ENCODE measurements around the gene LRRC10B. TPM values are rescaled to one million over a fixed set of nuclear protein-coding genes. Genes with fewer than 3 reads are reported as not detected.

LRRC10B gene
- total RNA-seq, 1 experiment from 2014 or later: 1.1 TPM

- H3K27me3 ChIP-seq (ENCODE audit: insufficient read depth, low read depth): peaks cover 28% of the 10 kb centered on the region
- H3K27ac ChIP-seq: no peak overlapping the region
- BruUV-seq (replicated peaks): no TSS peak
- H3K4me2 ChIP-seq: no peak overlapping the region
- no peak for DNase-seq
- intact Hi-C loops (cut with micrococcal nuclease; ENCODE audit: unreplicated experiment): loop anchor here (10.0 kb wide), 1 partner anchor 177 kb away; the partner anchor contains the start of genes DDB1 and TKFC
- H3K9me3 ChIP-seq (ENCODE audit: insufficient read depth, low read depth): no peaks in the 10 kb centered on the region
- ChIA-PET POLR2A (ENCODE audit: unreplicated experiment) (interaction anchor here (0.7 kb wide), 1 partner anchor 83 kb away, joined by 5 read pairs; no protein-coding TSS in a partner anchor), CTCF (no interaction called here)
- no peaks in the 10 kb centered on the region for H4K20me1 ChIP-seq (ENCODE audit: insufficient read depth)
- no peak overlapping the region for H3K4me3 ChIP-seq
- H3K36me3 ChIP-seq (ENCODE audit: low read depth): no peaks in the 10 kb centered on the region
- H3K9me2 ChIP-seq (ENCODE audit: insufficient read depth): no peaks in the 10 kb centered on the region
- no peak for TF ChIP-seq CTCF (conservative IDR thresholded peaks at IDR 0.05)
- TF ChIP-seq EZH2 (IDR thresholded peaks at IDR 0.05; ENCODE audit: low read depth): no peak
- H3K4me1 ChIP-seq (replicated peaks; ENCODE audit: insufficient read depth): peaks cover 30% of the 10 kb centered on the region
- H3F3A ChIP-seq (ENCODE audit: insufficient read depth, low read depth): peaks cover 18% of the 10 kb centered on the region
- no peak overlapping the region for H2AFZ ChIP-seq
- H3K79me2 ChIP-seq (ENCODE audit: low read depth): no peaks in the 10 kb centered on the region
Observed at GRCh38 chr11:61511383-61511782, 2.8 kb downstream of the LRRC10B start.

- Histone ChIP-seq H3K79me2 (ENCODE audit: low read depth) (no peaks in the 10 kb centered on the region), H4K20me1 (ENCODE audit: insufficient read depth) (no peaks in the 10 kb centered on the region), H3K27me3 (ENCODE audit: insufficient read depth, low read depth) (peaks cover 25% of the 10 kb centered on the region), H3K9me2 (ENCODE audit: insufficient read depth) (no peaks in the 10 kb centered on the region), H2AFZ (no peak overlapping the region), H3K9me3 (ENCODE audit: insufficient read depth, low read depth) (no peaks in the 10 kb centered on the region), H3K27ac (no peak overlapping the region), H3K4me3 (no peak overlapping the region), H3K4me2 (peak overlapping the region; percentile 58; the same call in 1 of the 2 replicates), H3F3A (ENCODE audit: insufficient read depth, low read depth) (peaks cover 18% of the 10 kb centered on the region), H3K4me1 (replicated peaks; ENCODE audit: insufficient read depth) (peaks cover 30% of the 10 kb centered on the region), H3K36me3 (ENCODE audit: low read depth) (no peaks in the 10 kb centered on the region)
- no TSS peak for BruUV-seq (replicated peaks)
- intact Hi-C loops (cut with micrococcal nuclease; ENCODE audit: unreplicated experiment): loop anchor here (10.0 kb wide), 1 partner anchor 178 kb away; the partner anchor contains the start of genes DDB1 and TKFC
- no peak for TF ChIP-seq EZH2 (IDR thresholded peaks at IDR 0.05; ENCODE audit: low read depth)
- no peak for TF ChIP-seq CTCF (conservative IDR thresholded peaks at IDR 0.05)
- POLR2A ChIA-PET (ENCODE audit: unreplicated experiment): interaction anchor here (0.6 kb wide), 1 partner anchor 759 kb away, joined by 3 read pairs; no protein-coding TSS in a partner anchor
- DNase-seq: no peak
- CTCF ChIA-PET: interaction anchor here (0.6 to 1.1 kb wide), 3 partner anchors 11 to 40 kb away, joined by 4 to 12 read pairs (median 5); no protein-coding TSS in a partner anchor
Observed at GRCh38 chr11:61512435-61512834, 3.9 kb downstream of the LRRC10B start.

GRCh38 chr11:61513143-61513765, 4.7 kb downstream of the LRRC10B start:
- H3K27me3 ChIP-seq (ENCODE audit: insufficient read depth, low read depth): peaks cover 17% of the 10 kb centered on the region
- H3K36me3 ChIP-seq (ENCODE audit: low read depth): no peaks in the 10 kb centered on the region
- no peak overlapping the region for H3K4me3 ChIP-seq
- no peaks in the 10 kb centered on the region for H3K9me2 ChIP-seq (ENCODE audit: insufficient read depth)
- no peak for TF ChIP-seq EZH2 (IDR thresholded peaks at IDR 0.05; ENCODE audit: low read depth)
- no peak for TF ChIP-seq CTCF (conservative IDR thresholded peaks at IDR 0.05)
- ChIA-PET POLR2A (ENCODE audit: unreplicated experiment) (interaction anchor here (0.5 to 1.1 kb wide), 5 partner anchors 25 to 760 kb away, joined by 3 to 4 read pairs (median 4); no protein-coding TSS in a partner anchor), CTCF (interaction anchor here (0.6 to 1.8 kb wide), 10 partner anchors 11 to 578 kb away, joined by 3 to 13 read pairs (median 4); no protein-coding TSS in a partner anchor)
- H3K79me2 ChIP-seq (ENCODE audit: low read depth): no peaks in the 10 kb centered on the region
- H3K4me1 ChIP-seq (replicated peaks; ENCODE audit: insufficient read depth): peaks cover 30% of the 10 kb centered on the region
- no peak overlapping the region for H2AFZ ChIP-seq
- H3K27ac ChIP-seq: 0 out of 2 replicates have a peak overlapping the region, but pooled peaks have one; percentile 10
- H4K20me1 ChIP-seq (ENCODE audit: insufficient read depth): no peaks in the 10 kb centered on the region
- intact Hi-C loops (cut with micrococcal nuclease; ENCODE audit: unreplicated experiment): loop anchor here (10.0 kb wide), 1 partner anchor 178 kb away; the partner anchor contains the start of genes DDB1 and TKFC
- DNase-seq: peak; percentile 70 to 77
- no peaks in the 10 kb centered on the region for H3K9me3 ChIP-seq (ENCODE audit: insufficient read depth, low read depth)
- H3F3A ChIP-seq (ENCODE audit: insufficient read depth, low read depth): peaks cover 18% of the 10 kb centered on the region
- peak overlapping the region; percentile 58 for H3K4me2 ChIP-seq
- BruUV-seq (replicated peaks): no TSS peak

All from PC-9 (cell line).